WERI-Rb-1 (cell line): ENCODE measurements around the gene CRYBA1.

ENCODE experiments used
- DNase-seq: peaks from one replicate; pipeline ENCODE4 v3.0.0-alpha.2; 2020
- H3K27ac ChIP-seq: fragments of 250-450 bp; sonication (Bioruptor Pico); 2 replicates; pipeline ENCODE4 v1.5.1; 2020; ENCODE audit warnings: mild to moderate bottlenecking, moderate library complexity
- H3K27me3 ChIP-seq: fragments of 250-450 bp; sonication (Bioruptor Pico); 2 replicates; pipeline ENCODE4 v1.5.1; 2021; ENCODE audit warnings: mild to moderate bottlenecking, low read depth, moderate library complexity; ENCODE audit not compliant: insufficient read depth, severe bottlenecking
- H3K36me3 ChIP-seq: fragments of 250-450 bp; sonication (Bioruptor Pico); 2 replicates; pipeline ENCODE4 v1.5.1; 2020; ENCODE audit warnings: mild to moderate bottlenecking, moderate library complexity
- H3K4me3 ChIP-seq: 2 replicates; pipeline ENCODE4 v1.5.1; 2011; ENCODE audit warnings: low read depth, mild to moderate bottlenecking, control low read depth, low read length
- H3K9me3 ChIP-seq: fragments of 250-450 bp; sonication (Bioruptor Pico); 2 replicates; pipeline ENCODE4 v1.5.1; 2021; ENCODE audit warnings: mild to moderate bottlenecking, moderate library complexity; ENCODE audit not compliant: severe bottlenecking
- CTCF ChIP-seq: IDR thresholded peaks from 2 replicates; pipeline ENCODE4 v1.5.1; 2011; ENCODE audit warnings: low read depth, mild to moderate bottlenecking, control low read depth, inconsistent platforms, low read length

The CRYBA1 gene

DNA sequence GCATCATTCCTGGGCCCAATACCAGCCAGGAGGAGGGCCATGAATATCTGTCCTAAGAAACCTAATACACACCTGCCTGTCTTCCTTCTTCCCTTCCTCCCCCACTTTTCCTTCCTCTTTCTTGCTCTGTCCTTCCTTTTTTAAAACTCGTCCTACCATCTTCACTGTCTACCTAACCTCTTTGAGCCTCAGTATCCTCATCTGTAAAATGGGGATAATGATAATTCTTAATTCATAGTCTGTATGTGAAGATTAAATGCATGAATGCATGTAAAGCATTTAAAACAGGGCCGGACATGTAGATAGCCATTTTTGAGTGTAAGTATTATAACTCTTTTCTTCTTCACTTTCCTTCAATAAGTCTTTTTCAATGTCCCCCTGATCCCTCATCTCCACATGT lies 560 bp downstream of the CRYBA1 start:
- TF ChIP-seq CTCF, result no peak
- Histone ChIP-seq H3K27ac (no peak overlapping the region), H3K36me3 (no peaks in the 10 kb centered on the region), H3K27me3 (no peaks in the 10 kb centered on the region), H3K9me3 (no peaks in the 10 kb centered on the region), H3K4me3 (no peak overlapping the region)
- DNase-seq, result no peak

DNA sequence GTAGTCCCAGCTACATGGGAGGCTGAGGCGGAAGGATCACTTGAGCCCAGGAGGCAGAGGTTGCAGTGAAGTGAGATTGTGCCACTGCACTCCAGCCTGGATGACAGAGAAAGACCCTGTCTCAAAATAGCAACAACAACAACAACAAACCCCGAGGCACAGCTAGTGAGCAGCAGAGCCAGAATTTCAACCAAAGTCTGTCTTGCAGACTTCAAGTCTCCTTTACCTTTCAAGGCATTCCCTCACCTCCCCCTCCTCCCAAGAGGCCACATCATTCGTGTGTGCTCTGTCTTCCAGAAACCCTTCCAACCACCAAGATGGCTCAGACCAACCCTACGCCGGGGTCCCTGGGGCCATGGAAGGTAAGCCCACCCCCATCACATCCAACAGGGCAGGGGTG lies 2.2 kb downstream of the CRYBA1 start:
- H3K36me3 ChIP-seq, result no peaks in the 10 kb centered on the region
- H3K27ac ChIP-seq, result no peak overlapping the region
- H3K4me3 ChIP-seq, result no peak overlapping the region
- no peak for TF ChIP-seq CTCF
- no peaks in the 10 kb centered on the region for H3K9me3 ChIP-seq
- no peaks in the 10 kb centered on the region for H3K27me3 ChIP-seq
- no peak for DNase-seq

- Histone ChIP-seq H3K27ac (no peak overlapping the region), H3K27me3 (no peaks in the 10 kb centered on the region), H3K4me3 (no peak overlapping the region), H3K9me3 (no peaks in the 10 kb centered on the region), H3K36me3 (no peaks in the 10 kb centered on the region)
- no peak for TF ChIP-seq CTCF
- DNase-seq, result no peak
Measured at GRCh38 chr17:29250666-29251065, 4.0 kb downstream of the CRYBA1 start.

DNA sequence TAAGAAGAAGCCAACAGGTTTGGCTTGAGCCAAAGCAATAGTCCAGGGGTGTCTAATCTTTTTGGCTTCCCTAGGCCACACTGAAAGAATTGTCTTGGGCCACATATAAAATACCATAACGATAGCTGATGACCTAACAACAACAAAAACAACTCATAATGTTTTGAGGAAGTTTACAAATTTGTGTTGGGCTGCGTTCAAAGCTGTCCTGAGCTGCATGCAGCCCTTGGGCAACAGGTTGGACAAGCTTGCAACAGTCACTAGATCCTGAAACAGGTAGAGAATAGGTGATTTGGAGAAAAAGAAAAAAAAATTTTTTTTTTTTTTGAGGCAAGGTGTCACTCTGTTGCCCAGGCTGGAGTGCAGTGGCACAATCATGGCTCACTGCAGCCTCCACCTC lies 4.5 kb downstream of the CRYBA1 start:
- Histone ChIP-seq H3K9me3 (no peaks in the 10 kb centered on the region), H3K4me3 (no peak overlapping the region), H3K36me3 (no peaks in the 10 kb centered on the region), H3K27me3 (no peaks in the 10 kb centered on the region), H3K27ac (no peak overlapping the region)
- no peak for TF ChIP-seq CTCF
- DNase-seq, result no peak

- no peak for DNase-seq
- no peaks in the 10 kb centered on the region for H3K36me3 ChIP-seq
- no peak overlapping the region for H3K27ac ChIP-seq
Measured at GRCh38 chr17:29252101-29252791, 5.6 kb downstream of the CRYBA1 start.

More at GRCh38 chr17:29252101-29252791, 5.6 kb downstream of the CRYBA1 start:
- TF ChIP-seq CTCF, result no peak
- Histone ChIP-seq H3K27me3 (no peaks in the 10 kb centered on the region), H3K9me3 (no peaks in the 10 kb centered on the region), H3K4me3 (no peak overlapping the region)
